Measurements from ENCODE around the gene SH3BGRL2.
"Not testable (repeated sequence)": the region's sequence is repeated elsewhere in the genome, so short reads cannot be mapped to it uniquely, and the experiment has no call there.

The SH3BGRL2 gene

GRCh38 chr6:79704200-79704599 is 73.1 kb downstream of the SH3BGRL2 start:
- no peak for DNase-seq

GRCh38 chr6:79705456-79705995 is 74.4 kb downstream of the SH3BGRL2 start:
- no peak for DNase-seq

GRCh38 chr6:79706527-79706926 is 75.4 kb downstream of the SH3BGRL2 start:
- DNase-seq, result no peak

GRCh38 chr6:79707621-79708020 is 76.5 kb downstream of the SH3BGRL2 start:
- DNase-seq, result no peak

GRCh38 chr6:79708095-79708791 is 77.1 kb downstream of the SH3BGRL2 start:
- DNase-seq, result no peak

GRCh38 chr6:79710127-79710526 is 79.0 kb downstream of the SH3BGRL2 start:
- DNase-seq, result no peak

DNA sequence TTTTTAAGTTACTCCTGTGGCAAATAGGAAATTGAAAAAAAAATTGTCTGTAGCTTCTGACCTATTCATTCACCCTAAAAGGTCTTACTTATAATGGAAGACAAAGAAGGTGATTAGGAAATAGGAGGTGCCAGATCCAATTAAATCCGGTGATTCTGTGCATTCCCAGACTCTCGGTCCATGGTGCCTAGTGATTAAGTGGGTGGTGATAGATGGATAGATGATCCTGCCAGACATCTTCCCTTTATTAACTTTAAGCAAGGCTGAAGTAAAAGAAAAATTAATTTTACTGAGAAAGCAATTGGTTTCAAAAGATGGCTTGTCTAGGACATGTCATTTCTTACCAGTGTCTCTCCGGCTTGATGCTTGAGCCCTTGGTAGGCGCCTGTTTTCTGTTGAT is 80.0 kb downstream of the SH3BGRL2 start:
- no peak for DNase-seq

- no peak for DNase-seq
These were observed 81.0 kb downstream of the SH3BGRL2 start for GRCh38 chr6:79712144-79712543.

GRCh38 chr6:79712616-79713135 is 81.5 kb downstream of the SH3BGRL2 start:
- DNase-seq, result no peak

DNA sequence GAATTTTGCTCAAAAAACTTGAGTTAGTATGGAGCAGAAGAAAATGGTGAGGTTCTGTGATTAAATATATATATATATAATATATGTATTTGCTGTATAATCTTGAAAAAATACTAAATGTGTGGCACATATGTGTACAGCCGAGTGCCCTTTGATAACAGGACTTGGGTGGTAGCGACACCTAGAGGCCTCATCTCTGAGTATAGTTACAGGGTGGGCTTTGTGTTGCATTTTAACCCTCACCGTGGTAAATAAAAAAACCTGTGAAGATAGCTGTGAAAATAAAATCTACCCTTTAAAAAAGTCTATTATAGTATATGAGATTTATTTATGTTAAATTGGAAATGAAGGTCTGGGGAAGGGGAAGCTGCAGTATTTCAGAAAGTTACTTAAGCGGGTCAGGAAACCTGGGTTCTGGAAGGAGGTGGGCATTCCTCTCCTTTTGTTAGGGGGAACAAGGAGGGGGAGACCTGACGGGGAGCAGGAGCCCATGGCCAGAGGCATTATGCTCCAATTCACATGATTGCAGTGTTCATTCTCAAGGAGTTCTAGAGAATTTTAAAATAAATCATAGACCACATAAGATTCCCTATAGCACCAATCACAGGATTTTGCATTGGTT is 82.7 kb downstream of the SH3BGRL2 start:
- no peak for DNase-seq

DNA sequence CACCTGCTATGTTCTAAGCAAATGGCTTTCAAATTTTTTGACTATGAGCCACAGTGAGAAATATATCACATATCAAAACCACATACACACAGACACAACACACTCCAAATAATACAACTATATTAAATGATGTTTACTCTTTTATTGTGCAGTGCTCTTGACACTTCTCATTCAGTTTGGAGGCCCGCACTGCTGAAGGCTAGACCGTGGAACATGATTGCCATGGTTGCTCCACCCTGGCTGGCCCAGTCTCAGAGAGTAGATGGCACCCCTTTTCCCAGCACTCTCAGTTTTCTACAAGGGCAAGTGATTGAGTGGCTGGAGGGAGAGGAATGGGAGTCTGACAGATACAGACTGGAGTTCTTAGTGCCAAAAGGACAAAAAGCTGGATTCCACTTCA is 86.9 kb downstream of the SH3BGRL2 start:
- DNase-seq, result no peak

- DNase-seq, result no peak
These were observed 87.5 kb downstream of the SH3BGRL2 start for GRCh38 chr6:79718509-79719247.

GRCh38 chr6:79719248-79719960 is 88.3 kb downstream of the SH3BGRL2 start:
- no peak for DNase-seq

DNA sequence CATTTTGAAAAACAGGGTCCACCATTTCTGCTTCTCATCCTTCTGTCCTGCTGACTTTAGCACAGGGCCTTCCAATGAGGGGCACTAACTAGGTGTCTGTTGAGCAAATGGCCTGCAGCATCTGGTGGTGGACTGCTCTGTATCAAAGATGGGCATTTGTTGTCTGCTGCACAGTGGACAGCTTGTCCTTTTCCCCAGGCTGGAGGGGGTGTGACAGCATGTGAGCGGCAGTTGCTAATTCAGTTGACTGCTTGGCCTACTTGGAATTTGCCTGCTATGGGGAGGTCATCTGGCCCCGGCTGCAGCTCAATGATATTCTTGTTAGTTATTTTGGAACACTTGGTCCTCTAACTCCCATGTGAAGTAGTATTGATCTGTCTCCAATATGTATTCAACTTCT is 93.7 kb downstream of the SH3BGRL2 start:
- DNase-seq, result no peak

DNA sequence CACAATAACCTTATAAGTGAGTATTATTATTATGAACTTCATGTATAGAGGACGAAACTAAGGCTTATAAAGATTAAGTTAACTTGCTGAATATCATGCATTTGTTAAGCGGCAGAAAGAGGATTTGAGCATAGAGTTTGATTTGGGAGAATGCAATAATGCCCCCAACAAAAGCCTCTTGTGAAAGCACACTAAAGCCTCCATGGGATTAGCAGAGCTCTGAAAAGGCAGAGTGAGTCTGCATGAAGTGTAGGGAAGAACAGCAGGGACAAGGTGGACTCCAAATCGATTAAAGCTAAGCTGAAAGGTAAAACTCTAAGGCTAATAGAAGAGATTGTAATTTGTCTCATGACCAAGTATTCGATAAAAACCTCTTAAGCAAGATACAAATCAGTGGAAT is 100.3 kb downstream of the SH3BGRL2 start:
- DNase-seq, result no peak

GRCh38 chr6:79733388-79733787 is 102.3 kb downstream of the SH3BGRL2 start:
- no peak for DNase-seq

GRCh38 chr6:79734374-79734773 is 103.2 kb downstream of the SH3BGRL2 start:
- no peak for DNase-seq

DNA sequence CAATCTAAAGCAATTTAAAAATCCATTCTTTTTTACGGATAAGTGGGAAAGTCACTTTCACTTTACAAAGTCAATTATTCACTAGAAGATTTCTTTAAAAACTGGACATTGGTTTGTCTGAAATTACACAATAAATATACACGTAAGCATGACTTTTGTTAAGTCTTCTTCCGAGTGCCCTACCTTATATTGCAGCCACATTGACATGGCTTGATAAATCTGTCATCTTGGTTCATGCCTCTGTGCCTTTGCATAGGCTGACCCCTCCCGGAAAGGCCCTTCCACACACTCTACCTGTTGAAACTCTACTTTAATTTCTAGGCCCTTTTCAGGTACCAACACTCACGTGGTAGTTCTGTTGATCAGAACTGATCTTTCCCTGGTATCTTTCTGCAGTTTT is 104.1 kb downstream of the SH3BGRL2 start:
- no peak for DNase-seq

GRCh38 chr6:79737172-79737571 is 106.0 kb downstream of the SH3BGRL2 start:
- no peak for DNase-seq

GRCh38 chr6:79742030-79742429 is 110.9 kb downstream of the SH3BGRL2 start:
- no peak for DNase-seq

- DNase-seq, result not testable (repeated sequence)
These were observed 114.2 kb downstream of the SH3BGRL2 start for GRCh38 chr6:79745282-79745681.

- DNase-seq, result not testable (repeated sequence)
These were observed 115.2 kb downstream of the SH3BGRL2 start for GRCh38 chr6:79746325-79746724.

GRCh38 chr6:79750806-79751205 is 119.7 kb downstream of the SH3BGRL2 start:
- no peak for DNase-seq
